ENCODE data around the gene CXCL9.

GRCh38 chr4:76003620-76004019 is 3.7 kb downstream of the CXCL9 start:
- TF ChIP-seq ZNF274 (IDR thresholded peaks at IDR 0.05; ENCODE audit: low read depth, low read length) (no peak), YY1 (IDR thresholded peaks at IDR 0.05; ENCODE audit: insufficient read depth, insufficient read length) (no peak), SUZ12 (IDR thresholded peaks at IDR 0.05; ENCODE audit: extremely low read depth, insufficient read depth, insufficient read length) (no peak)

Data from NT2/D1 (cell line).